Mucosa of stomach (tissue), 1 donor: ENCODE measurements around the gene SVOPL.

Source experiments
- H3K27me3 ChIP-seq: one replicate; pipeline ENCODE4 v1.7.0; 2013; ENCODE audit warnings: mild to moderate bottlenecking, low read length; ENCODE audit not compliant: control insufficient read depth, insufficient read depth
- H3K36me3 ChIP-seq: one replicate; pipeline ENCODE4 v1.7.0; 2013; ENCODE audit warnings: low read length; ENCODE audit not compliant: control insufficient read depth, insufficient read depth
- H3K4me1 ChIP-seq: one replicate; pipeline ENCODE4 v1.7.0; 2013; ENCODE audit warnings: mild to moderate bottlenecking, low read length; ENCODE audit not compliant: control insufficient read depth, insufficient read depth
- H3K4me3 ChIP-seq: one replicate; pipeline ENCODE4 v1.7.0; 2013; ENCODE audit warnings: low read length
- H3K9ac ChIP-seq: one replicate; pipeline ENCODE4 v1.7.0; 2013; ENCODE audit warnings: mild to moderate bottlenecking, low read length, moderate library complexity
- H3K9me3 ChIP-seq: one replicate; pipeline ENCODE4 v1.7.0; 2013; ENCODE audit warnings: mild to moderate bottlenecking, low read length, moderate library complexity; ENCODE audit not compliant: control insufficient read depth
- donor health status: Pancreatic carcinoma.

Gene SVOPL

GRCh38 chr7:138565071-138565450 lies 136.1 kb downstream of the SVOPL start:
- H3K9me3 ChIP-seq: peaks cover 20% of the 10 kb centered on the region
- no peaks in the 10 kb centered on the region for H3K27me3 ChIP-seq
- peaks cover 14% of the 10 kb centered on the region for H3K36me3 ChIP-seq
- peaks cover 8% of the 10 kb centered on the region for H3K4me1 ChIP-seq
- peak overlapping the region; percentile 7 for H3K4me3 ChIP-seq
- H3K9ac ChIP-seq: no peak overlapping the region

GRCh38 chr7:138564365-138564764 lies 136.8 kb downstream of the SVOPL start:
- Histone ChIP-seq H3K36me3 (peaks cover 20% of the 10 kb centered on the region), H3K4me3 (peak overlapping the region; percentile 23), H3K27me3 (no peaks in the 10 kb centered on the region)

GRCh38 chr7:138563808-138564207 lies 137.4 kb downstream of the SVOPL start:
- H3K9ac ChIP-seq: no peak overlapping the region
- H3K4me3 ChIP-seq: peak overlapping the region; percentile 23
- H3K4me1 ChIP-seq: peaks cover 8% of the 10 kb centered on the region
- H3K9me3 ChIP-seq: peaks cover 20% of the 10 kb centered on the region
- peaks cover 20% of the 10 kb centered on the region for H3K36me3 ChIP-seq
- H3K27me3 ChIP-seq: no peaks in the 10 kb centered on the region

More at GRCh38 chr7:138564365-138564764, 136.8 kb downstream of the SVOPL start:
- Histone ChIP-seq H3K4me1 (peaks cover 8% of the 10 kb centered on the region), H3K9ac (no peak overlapping the region), H3K9me3 (peaks cover 20% of the 10 kb centered on the region)

- Histone ChIP-seq H3K4me1 (peaks cover 8% of the 10 kb centered on the region), H3K4me3 (no peak overlapping the region), H3K9ac (no peak overlapping the region), H3K9me3 (peaks cover 23% of the 10 kb centered on the region), H3K36me3 (peaks cover 31% of the 10 kb centered on the region), H3K27me3 (no peaks in the 10 kb centered on the region)
Measured at GRCh38 chr7:138559448-138559847, 141.7 kb downstream of the SVOPL start.

- peaks cover 31% of the 10 kb centered on the region for H3K36me3 ChIP-seq
- no peaks in the 10 kb centered on the region for H3K4me1 ChIP-seq
- H3K27me3 ChIP-seq: no peaks in the 10 kb centered on the region
- H3K4me3 ChIP-seq: no peak overlapping the region
- peaks cover 23% of the 10 kb centered on the region for H3K9me3 ChIP-seq
- no peak overlapping the region for H3K9ac ChIP-seq
Measured at GRCh38 chr7:138556771-138557484, 144.2 kb downstream of the SVOPL start.

GRCh38 chr7:138555684-138556083 lies 145.5 kb downstream of the SVOPL start:
- no peak overlapping the region for H3K4me3 ChIP-seq
- H3K36me3 ChIP-seq: peaks cover 31% of the 10 kb centered on the region
- no peak overlapping the region for H3K9ac ChIP-seq
- H3K9me3 ChIP-seq: peaks cover 23% of the 10 kb centered on the region
- H3K4me1 ChIP-seq: no peaks in the 10 kb centered on the region
- no peaks in the 10 kb centered on the region for H3K27me3 ChIP-seq

GRCh38 chr7:138554674-138555073 lies 146.5 kb downstream of the SVOPL start:
- no peak overlapping the region for H3K4me3 ChIP-seq
- no peaks in the 10 kb centered on the region for H3K4me1 ChIP-seq
- H3K9ac ChIP-seq: no peak overlapping the region
- H3K9me3 ChIP-seq: peaks cover 23% of the 10 kb centered on the region
- peaks cover 24% of the 10 kb centered on the region for H3K36me3 ChIP-seq
- no peaks in the 10 kb centered on the region for H3K27me3 ChIP-seq

GRCh38 chr7:138553805-138554204 lies 147.4 kb downstream of the SVOPL start:
- Histone ChIP-seq H3K4me3 (no peak overlapping the region), H3K4me1 (no peaks in the 10 kb centered on the region), H3K36me3 (peaks cover 22% of the 10 kb centered on the region), H3K9me3 (peaks cover 23% of the 10 kb centered on the region), H3K9ac (no peak overlapping the region), H3K27me3 (no peaks in the 10 kb centered on the region)

GRCh38 chr7:138551102-138551501 lies 150.1 kb downstream of the SVOPL start:
- Histone ChIP-seq H3K9me3 (peaks cover 5% of the 10 kb centered on the region), H3K4me1 (no peaks in the 10 kb centered on the region), H3K4me3 (no peak overlapping the region), H3K9ac (no peak overlapping the region), H3K36me3 (no peaks in the 10 kb centered on the region), H3K27me3 (no peaks in the 10 kb centered on the region)

- Histone ChIP-seq H3K4me1 (no peaks in the 10 kb centered on the region), H3K9me3 (no peaks in the 10 kb centered on the region), H3K36me3 (no peaks in the 10 kb centered on the region), H3K27me3 (no peaks in the 10 kb centered on the region), H3K9ac (no peak overlapping the region), H3K4me3 (no peak overlapping the region)
Measured at GRCh38 chr7:138550337-138550736, 150.8 kb downstream of the SVOPL start.

- Histone ChIP-seq H3K4me1 (no peaks in the 10 kb centered on the region), H3K27me3 (no peaks in the 10 kb centered on the region), H3K9me3 (no peaks in the 10 kb centered on the region), H3K36me3 (no peaks in the 10 kb centered on the region), H3K9ac (no peak overlapping the region), H3K4me3 (no peak overlapping the region)
Measured at GRCh38 chr7:138549082-138549481, 152.1 kb downstream of the SVOPL start.

GRCh38 chr7:138546829-138547228 lies 154.3 kb downstream of the SVOPL start:
- Histone ChIP-seq H3K36me3 (no peaks in the 10 kb centered on the region), H3K27me3 (no peaks in the 10 kb centered on the region), H3K9me3 (no peaks in the 10 kb centered on the region), H3K4me1 (no peaks in the 10 kb centered on the region), H3K4me3 (no peak overlapping the region), H3K9ac (no peak overlapping the region)
